SH-SY5Y (cell line): Measurements from ENCODE around the gene IGDCC3.

Experiments used
- GATA2 ChIP-seq: IDR thresholded peaks from 2 replicates; pipeline ENCODE4 v1.6.1; 2011; ENCODE audit warnings: mild to moderate bottlenecking, low read depth, low read length
- GATA3 ChIP-seq: IDR thresholded peaks from 2 replicates; pipeline ENCODE4 v1.6.1; 2011; ENCODE audit warnings: low read depth, mild to moderate bottlenecking, low read length, moderate library complexity

DNA sequence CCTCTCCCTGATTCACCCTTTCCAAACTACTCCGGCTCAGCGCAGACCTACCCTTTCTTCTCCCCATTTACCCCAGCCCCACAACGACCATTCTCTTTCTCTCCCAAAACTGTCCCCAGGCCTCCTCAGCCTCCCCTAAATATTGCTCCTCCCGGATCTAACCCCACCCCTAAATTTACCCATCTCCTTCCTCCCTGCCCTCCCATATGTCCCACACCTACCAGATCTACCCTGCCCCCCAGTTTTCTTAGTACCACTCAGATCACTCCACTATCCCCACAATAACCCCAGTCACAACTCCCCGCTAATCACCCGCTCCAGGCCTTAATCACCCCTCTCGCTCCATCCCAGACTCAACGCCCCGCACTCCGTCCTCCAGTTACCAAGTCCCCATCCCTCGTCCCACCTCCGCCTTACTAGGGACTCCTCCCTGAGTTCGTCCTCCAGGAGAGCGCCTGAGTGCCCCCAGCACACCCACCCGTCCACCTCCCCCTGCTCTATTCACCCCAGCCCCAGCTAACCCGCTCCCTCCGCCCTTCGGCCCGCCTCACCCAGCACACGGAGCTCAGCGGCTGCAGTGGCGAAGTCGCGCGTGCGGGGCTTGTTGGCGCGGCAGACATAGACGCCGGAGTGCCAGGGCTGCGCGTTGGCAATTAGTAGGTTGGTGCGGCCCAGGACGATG, 18.6 kb upstream of the IGDCC3 start:
- TF ChIP-seq GATA3 (no peak), GATA2 (no peak)
